Adrenal gland (tissue), 12 donors: Measurements from ENCODE around the gene TMEM250. TPM values are rescaled to one million over a fixed set of nuclear protein-coding genes. Genes with fewer than 3 reads are reported as not detected.

Experiments used
- DNase-seq, 7 donors: peaks; one replicate each; pipeline ENCODE4 v3.0.0-alpha.2; 2019 to 2020
- H3K27ac ChIP-seq, 5 donors: fragments of 200-600 bp; sonication (generic) in 4 of 5; 1 replicate in 3 of 5; 2 replicates in 2 of 5; pipeline versions ENCODE4 v1.5.1 to v1.8.0; 2016 to 2020; ENCODE audit warnings: mild to moderate bottlenecking in 1 of 5
- H3K27me3 ChIP-seq: fragments of 200-600 bp; 2 replicates; pipeline ENCODE4 v1.8.0; 2021
- H3K36me3 ChIP-seq, 2 donors: fragments of 200-600 bp; replicated peaks in 1 of 2; 1 replicate in 1 of 2; 2 replicates in 1 of 2; pipeline versions ENCODE4 v1.5.1 to v1.8.0; 2018 to 2022
- H3K4me1 ChIP-seq, 2 donors: fragments of 200-600 bp; replicated peaks in 1 of 2; 1 replicate in 1 of 2; 2 replicates in 1 of 2; pipeline versions ENCODE4 v1.5.1 to v1.8.0; 2018 to 2021
- H3K4me3 ChIP-seq, 4 donors: fragments of 200-600 bp; sonication (generic) in 3 of 4; one replicate each; pipeline ENCODE4 v1.5.1; 2016 to 2018
- H3K9me3 ChIP-seq, 3 donors: fragments of 200-600 bp; sonication (generic) in 1 of 3; replicated peaks in 1 of 3; 1 replicate in 2 of 3; 2 replicates in 1 of 3; pipeline versions ENCODE4 v1.5.1 to v1.8.0; 2016 to 2021
- POLR2A ChIP-seq, 2 donors: fragments of 450-650 bp; IDR thresholded peaks; one replicate each; pipeline ENCODE4 v1.6.1; 2017; ENCODE audit warnings: antibody characterized with exemption in 2 of 2, mild to moderate bottlenecking in 2 of 2, moderate library complexity in 1 of 2
- WGBS, 4 donors: extraction: QIAGEN DNeasy Blood & Tissue Kit in 2 of 4; methylation state at CpG; one replicate each; pipeline versions ENCODE4 v1.1.5 to v1.1.7; 2013 to 2017; 5-methylcytosine and 5-hydroxymethylcytosine counted together
- intact Hi-C, 2 donors: fragments of 100-400 bp; cut with DNase I; formaldehyde crosslinking; loops; one replicate each; pipeline versions ENCODE4 v1.14.1 to v1.15.0; 2022 to 2023
- polyA plus RNA-seq, 3 donors: library from polyadenylated mRNA; stranded (reverse); fragments of 200-250 nt in 2 of 3; fragments of 350-450 nt in 1 of 3; fragmentation: Illumina TruSeq in 1 of 3; extraction: RNeasy Lipid Tissue Mini Kit (QIAGEN cat#74804) in 1 of 3; gene quantifications; one replicate each; pipeline ENCODE4 v1.2.3, GENCODE V29; 2013 to 2014
- total RNA-seq, 9 donors: library from RNA; depleted of rRNA in 4 of 9; stranded (reverse); fragments of >200 nt in 4 of 9; fragments of 120-200 nt in 1 of 9; fragmentation: NEBNext Ultra II Directional in 1 of 9; extraction: Animal tissue kit (Norgen Biotek cat#: 25700) in 1 of 9; gene quantifications; one replicate each; pipeline versions ENCODE4 v1.1.0 to v1.2.4, GENCODE V29; 2013 to 2023
- TF ChIP-seq, protein P1 (sequence below), 6 experiments: fragments of 450-650 bp in 4 of 6; fragments of 200-600 bp in 2 of 6; sonication (generic) in 1 of 6; IDR thresholded peaks; 1 replicate in 5 of 6; 2 replicates in 1 of 6; pipeline versions ENCODE4 v1.5.1 to v1.8.0; 2016 to 2021; ENCODE audit warnings: antibody characterized with exemption in 6 of 6, mild to moderate bottlenecking in 2 of 6, moderate library complexity in 1 of 6
- donor health status: healthy with polysubstance abuse.
- donor health status: Bipolar disorder and iron deficiency.
- donor health status: DM: yes; HTN: yes; CAD: no.
- donor health status: DM: no; HTN: no; CAD: no.
- donor health status: DM: no; HTN: no; CAD: no.
- donor health status: DM: yes; HTN: yes; CAD: no.

The TMEM250 gene
- total and polyA plus RNA-seq, 12 donors: 5.2 to 47.2 (median 28.0) TPM

- Histone ChIP-seq H3K27ac (peak overlapping the region in 3 of 5 donors; percentile 21 to 73 (median 63)), H3K9me3 (no peaks in the 10 kb centered on the region), H3K4me3 (peak overlapping the region in 1 of 4 donors; percentile 17), H3K36me3 (no peaks in the 10 kb centered on the region), H3K4me1 (peaks cover 20 to 25% of the 10 kb centered on the region in 2 donors), H3K27me3 (no peaks in the 10 kb centered on the region)
- no peak for DNase-seq
- no peak for TF ChIP-seq POLR2A (IDR thresholded peaks at IDR 0.05)
- TF ChIP-seq, protein P1, sequence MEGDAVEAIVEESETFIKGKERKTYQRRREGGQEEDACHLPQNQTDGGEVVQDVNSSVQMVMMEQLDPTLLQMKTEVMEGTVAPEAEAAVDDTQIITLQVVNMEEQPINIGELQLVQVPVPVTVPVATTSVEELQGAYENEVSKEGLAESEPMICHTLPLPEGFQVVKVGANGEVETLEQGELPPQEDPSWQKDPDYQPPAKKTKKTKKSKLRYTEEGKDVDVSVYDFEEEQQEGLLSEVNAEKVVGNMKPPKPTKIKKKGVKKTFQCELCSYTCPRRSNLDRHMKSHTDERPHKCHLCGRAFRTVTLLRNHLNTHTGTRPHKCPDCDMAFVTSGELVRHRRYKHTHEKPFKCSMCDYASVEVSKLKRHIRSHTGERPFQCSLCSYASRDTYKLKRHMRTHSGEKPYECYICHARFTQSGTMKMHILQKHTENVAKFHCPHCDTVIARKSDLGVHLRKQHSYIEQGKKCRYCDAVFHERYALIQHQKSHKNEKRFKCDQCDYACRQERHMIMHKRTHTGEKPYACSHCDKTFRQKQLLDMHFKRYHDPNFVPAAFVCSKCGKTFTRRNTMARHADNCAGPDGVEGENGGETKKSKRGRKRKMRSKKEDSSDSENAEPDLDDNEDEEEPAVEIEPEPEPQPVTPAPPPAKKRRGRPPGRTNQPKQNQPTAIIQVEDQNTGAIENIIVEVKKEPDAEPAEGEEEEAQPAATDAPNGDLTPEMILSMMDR (IDR thresholded peaks at IDR 0.05): no peak
- intact Hi-C loops: no loop called here
- WGBS, 4 donors: 78 to 84% (median 80%) methylated on average over 18 to 27 of the region's 27 CpGs
Observed at GRCh38 chr9:136108648-136109266, 9.9 kb downstream of the TMEM250 start.

GRCh38 chr9:136107953-136108647 lies 10.6 kb downstream of the TMEM250 start:
- 92 to 95% (median 93%) methylated on average over 14 to 29 of the region's 29 CpGs for WGBS, 4 donors
- H3K4me1 ChIP-seq: peaks cover 20 to 25% of the 10 kb centered on the region in 2 donors
- no peaks in the 10 kb centered on the region for H3K9me3 ChIP-seq
- intact Hi-C loops: no loop called here
- H3K27me3 ChIP-seq: no peaks in the 10 kb centered on the region
- peak in 1 of 7 donors; percentile 28 for DNase-seq
- TF ChIP-seq, protein P1 (IDR thresholded peaks at IDR 0.05): no peak
- no peak for TF ChIP-seq POLR2A (IDR thresholded peaks at IDR 0.05)
- no peak overlapping the region for H3K4me3 ChIP-seq
- no peak overlapping the region for H3K27ac ChIP-seq
- no peaks in the 10 kb centered on the region for H3K36me3 ChIP-seq

GRCh38 chr9:136107155-136107952 lies 11.3 kb downstream of the TMEM250 start:
- no peak overlapping the region for H3K27ac ChIP-seq
- H3K4me1 ChIP-seq: peaks cover 20 to 25% of the 10 kb centered on the region in 2 donors
- H3K36me3 ChIP-seq: no peaks in the 10 kb centered on the region
- DNase-seq: peak in 1 of 7 donors; percentile 29
- no peak overlapping the region for H3K4me3 ChIP-seq
- H3K27me3 ChIP-seq: no peaks in the 10 kb centered on the region
- 71 to 80% (median 76%) methylated on average over 18 to 29 of the region's 29 CpGs for WGBS, 4 donors
- H3K9me3 ChIP-seq: no peaks in the 10 kb centered on the region
- intact Hi-C loops: no loop called here
- TF ChIP-seq, protein P1 (IDR thresholded peaks at IDR 0.05): no peak
- no peak for TF ChIP-seq POLR2A (IDR thresholded peaks at IDR 0.05)
